SK-N-SH (cell line): ENCODE data around the gene ITSN1.
A peak's percentile ranks its signal among the peaks of the same experiment; 100 is the strongest.

ENCODE experiments used
- CTCF ChIP-seq: fragments of 200-600 bp; sonication (generic); IDR thresholded peaks from 2 replicates; pipeline ENCODE4 v1.6.1; 2017; ENCODE audit warnings: antibody characterized with exemption, mild to moderate bottlenecking, moderate library complexity
- EP300 ChIP-seq, 2 experiments: IDR thresholded peaks; 2 replicates each; pipeline versions ENCODE4 v1.4.0 to v1.6.1; 2012; ENCODE audit warnings: borderline replicate concordance in 1 of 2, low read depth in 1 of 2, low read length in 1 of 2
- JUND ChIP-seq: IDR thresholded peaks from 2 replicates; pipeline ENCODE4 v1.4.0; 2012
- MAX ChIP-seq: IDR thresholded peaks from 2 replicates; pipeline ENCODE4 v1.4.0; 2012; ENCODE audit warnings: low read depth
- POLR2AphosphoS5 ChIP-seq: IDR thresholded peaks from 2 replicates; pipeline ENCODE4 v1.6.1; 2012; ENCODE audit warnings: low read depth, low read length
- RFX5 ChIP-seq: IDR thresholded peaks from 2 replicates; pipeline ENCODE4 v1.6.1; 2012; ENCODE audit warnings: mild to moderate bottlenecking, improper control_type of control experiment, low read length
- USF1 ChIP-seq: IDR thresholded peaks from 2 replicates; pipeline ENCODE4 v1.4.0; 2012; ENCODE audit warnings: low read depth, borderline replicate concordance

GRCh38 chr21:33641352-33642026 is 812 bp upstream of the ITSN1 start, which contains the start of gene CRYZL1:
- no peak for TF ChIP-seq USF1
- TF ChIP-seq CTCF = no peak
- TF ChIP-seq MAX = no peak
- no peak for TF ChIP-seq RFX5
- TF ChIP-seq JUND = no peak
- peak; percentile 62; the same call in 1 of the 2 replicates for TF ChIP-seq POLR2AphosphoS5
- no peak for TF ChIP-seq EP300 (IDR thresholded peaks at IDR 0.05; ENCODE audit: borderline replicate concordance in 1 of 2, low read depth in 1 of 2, low read length in 1 of 2)
